Fibroblast of skin of right biceps (primary cell): ENCODE data around the gene PGAP6.
A peak's percentile ranks its signal among the peaks of the same experiment; 100 is the strongest.
"Not testable (repeated sequence)": the region's sequence is repeated elsewhere in the genome, so short reads cannot be mapped to it uniquely, and the experiment has no call there.

ENCODE experiments used
- DNase-seq: peaks from one replicate; pipeline ENCODE4 v3.0.0-alpha.2; 2013

Gene PGAP6, protein sequence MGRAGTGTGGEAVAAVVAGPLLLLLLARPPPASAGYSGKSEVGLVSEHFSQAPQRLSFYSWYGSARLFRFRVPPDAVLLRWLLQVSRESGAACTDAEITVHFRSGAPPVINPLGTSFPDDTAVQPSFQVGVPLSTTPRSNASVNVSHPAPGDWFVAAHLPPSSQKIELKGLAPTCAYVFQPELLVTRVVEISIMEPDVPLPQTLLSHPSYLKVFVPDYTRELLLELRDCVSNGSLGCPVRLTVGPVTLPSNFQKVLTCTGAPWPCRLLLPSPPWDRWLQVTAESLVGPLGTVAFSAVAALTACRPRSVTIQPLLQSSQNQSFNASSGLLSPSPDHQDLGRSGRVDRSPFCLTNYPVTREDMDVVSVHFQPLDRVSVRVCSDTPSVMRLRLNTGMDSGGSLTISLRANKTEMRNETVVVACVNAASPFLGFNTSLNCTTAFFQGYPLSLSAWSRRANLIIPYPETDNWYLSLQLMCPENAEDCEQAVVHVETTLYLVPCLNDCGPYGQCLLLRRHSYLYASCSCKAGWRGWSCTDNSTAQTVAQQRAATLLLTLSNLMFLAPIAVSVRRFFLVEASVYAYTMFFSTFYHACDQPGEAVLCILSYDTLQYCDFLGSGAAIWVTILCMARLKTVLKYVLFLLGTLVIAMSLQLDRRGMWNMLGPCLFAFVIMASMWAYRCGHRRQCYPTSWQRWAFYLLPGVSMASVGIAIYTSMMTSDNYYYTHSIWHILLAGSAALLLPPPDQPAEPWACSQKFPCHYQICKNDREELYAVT

GRCh38 chr16:381789-382717 is at the start of gene PGAP6:
TSS of gene PGAP6 (minus strand) at chr16:381978. CDS start at chr16:381821, 157 bp downstream.
- DNase-seq, result peak; percentile 68

GRCh38 chr16:430904-431303 is 49.1 kb upstream of the PGAP6 start:
- DNase-seq, result no peak

- no peak for DNase-seq
Measured at GRCh38 chr16:427250-427649, 45.5 kb upstream of the PGAP6 start.

DNA sequence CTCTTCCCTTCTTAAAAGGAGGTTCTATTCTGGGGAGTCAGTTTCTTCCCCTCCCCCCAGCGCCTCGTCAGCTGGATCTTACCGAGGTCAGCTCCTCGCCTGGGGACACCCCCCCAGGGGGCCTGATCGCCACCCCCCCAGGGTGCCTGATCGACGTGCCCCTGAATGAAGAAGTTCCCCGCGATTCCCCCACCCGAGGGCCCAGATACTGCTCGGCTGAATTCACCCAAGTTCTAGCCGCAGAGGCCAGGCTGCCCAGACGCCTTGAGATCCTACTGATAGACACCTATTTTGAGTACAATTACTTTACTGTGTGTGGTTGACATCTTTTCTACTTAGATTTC is 45.1 kb upstream of the PGAP6 start:
- DNase-seq, result no peak

DNA sequence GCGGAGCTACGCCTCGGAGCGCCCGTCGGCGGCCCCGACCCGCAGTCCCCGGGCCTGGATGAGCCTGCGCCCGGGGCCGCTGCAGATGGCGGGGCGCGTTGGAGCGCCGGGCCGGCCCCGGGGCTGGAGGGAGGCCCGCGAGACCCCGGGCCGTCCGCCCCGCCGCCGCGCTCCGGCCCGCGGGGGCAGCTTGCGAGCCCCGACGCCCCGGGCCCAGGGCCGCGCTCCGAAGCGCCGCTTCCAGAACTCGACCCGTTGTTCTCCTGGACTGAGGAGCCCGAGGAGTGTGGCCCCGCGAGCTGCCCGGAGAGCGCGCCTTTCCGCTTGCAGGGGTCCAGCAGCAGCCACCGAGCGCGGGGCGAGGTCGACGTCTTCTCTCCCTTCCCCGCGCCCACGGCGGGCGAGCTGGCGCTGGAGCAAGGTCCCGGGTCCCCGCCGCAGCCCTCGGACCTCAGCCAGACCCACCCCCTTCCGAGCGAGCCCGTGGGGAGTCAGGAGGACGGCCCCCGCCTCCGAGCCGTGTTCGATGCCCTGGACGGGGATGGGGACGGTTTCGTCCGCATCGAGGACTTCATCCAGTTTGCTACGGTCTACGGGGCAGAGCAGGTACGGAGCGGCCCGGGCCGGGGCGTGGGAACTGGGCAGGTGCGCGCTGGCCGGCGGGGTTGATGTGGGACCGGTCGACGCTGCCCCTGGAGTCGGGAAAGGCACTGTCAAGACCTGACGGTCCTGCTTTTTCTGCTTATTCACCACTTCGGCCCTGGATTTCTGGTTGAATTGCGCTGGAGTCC is 44.5 kb upstream of the PGAP6 start:
- no peak for DNase-seq

GRCh38 chr16:425740-426114 is 43.9 kb upstream of the PGAP6 start:
- no peak for DNase-seq

DNA sequence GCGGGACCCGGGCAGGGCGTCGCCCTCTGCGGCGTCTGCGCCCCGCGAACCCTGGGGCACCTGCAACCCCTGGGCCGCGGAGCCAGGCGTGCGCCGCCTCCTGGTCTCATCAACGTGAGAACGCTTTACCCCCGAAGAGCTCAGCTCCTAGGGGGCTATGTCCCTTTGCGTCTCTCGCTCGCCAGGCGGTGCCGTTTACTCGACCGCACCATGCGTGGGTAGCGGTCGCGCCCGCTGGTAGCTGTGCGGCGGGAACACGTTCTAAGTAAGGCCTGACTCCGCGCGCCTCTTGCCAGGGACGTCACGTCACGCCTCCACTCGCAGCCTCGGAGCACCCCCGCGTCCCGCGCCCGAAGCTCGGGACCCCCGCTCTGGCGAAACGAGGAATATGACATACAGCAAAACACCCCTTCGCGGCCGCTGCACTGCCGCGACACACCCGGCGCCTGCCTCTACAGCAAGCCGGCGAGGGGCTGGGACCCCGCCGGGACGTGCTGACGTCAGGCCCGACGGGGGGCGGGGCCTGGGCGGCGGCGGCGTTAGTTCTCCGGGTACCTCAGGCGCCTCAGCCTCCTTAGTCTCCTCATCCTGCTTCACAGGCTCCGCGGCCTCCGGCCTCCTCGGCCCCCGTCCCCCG is 43.4 kb upstream of the PGAP6 start, which contains the start of gene RAB11FIP3:
Gene RAB11FIP3 (plus strand): TSS at position 568 of the 637 bp plus-strand sequence. CDS start 358 bp downstream, outside the sequence.
- DNase-seq, result peak; percentile 84

DNA sequence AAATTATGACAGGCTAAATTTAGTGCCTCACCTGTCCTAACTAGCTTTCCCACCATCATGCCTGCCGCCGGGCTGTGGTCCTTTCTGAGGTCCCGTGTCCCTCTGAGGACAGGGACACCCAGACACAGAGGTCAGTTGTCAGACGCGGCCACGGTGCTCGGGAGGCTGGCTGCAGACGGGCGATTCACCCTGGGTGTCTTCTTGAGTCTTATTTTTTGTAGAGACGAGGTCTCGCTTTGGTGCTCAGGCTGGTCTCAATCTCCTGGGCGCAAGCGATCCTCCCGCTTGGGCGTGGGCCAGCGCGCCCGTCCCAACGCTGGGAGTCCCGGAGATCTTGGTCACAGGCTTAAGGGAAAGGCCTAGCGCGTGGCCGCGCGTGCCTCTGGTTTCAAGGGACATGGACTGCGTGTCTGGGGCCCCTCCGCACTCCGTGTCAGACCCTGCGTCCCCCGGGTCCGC is 42.9 kb upstream of the PGAP6 start:
- DNase-seq, result peak; percentile 17

GRCh38 chr16:424033-424622 is 42.4 kb upstream of the PGAP6 start:
- peak; percentile 94 for DNase-seq

DNA sequence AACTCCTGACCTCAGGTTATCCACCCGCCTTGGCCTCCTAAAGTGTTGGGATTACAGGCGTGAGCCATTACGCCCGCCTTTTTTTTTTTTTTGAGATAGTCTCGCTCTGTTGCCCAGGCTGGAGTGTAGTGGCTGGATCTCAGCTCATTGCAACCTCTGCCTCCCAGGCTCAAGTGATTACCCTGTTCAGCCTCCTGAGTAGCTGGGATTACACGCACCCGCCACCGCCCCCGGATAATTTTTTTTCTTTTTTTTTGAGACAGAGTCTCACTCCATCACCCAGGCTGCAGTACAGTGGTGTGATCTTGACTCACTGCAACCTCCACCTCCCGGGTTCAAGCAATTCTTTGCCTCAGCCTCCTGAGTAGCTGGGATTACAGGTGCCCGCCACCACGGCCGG is 40.4 kb upstream of the PGAP6 start:
- DNase-seq, result not testable (repeated sequence)

DNA sequence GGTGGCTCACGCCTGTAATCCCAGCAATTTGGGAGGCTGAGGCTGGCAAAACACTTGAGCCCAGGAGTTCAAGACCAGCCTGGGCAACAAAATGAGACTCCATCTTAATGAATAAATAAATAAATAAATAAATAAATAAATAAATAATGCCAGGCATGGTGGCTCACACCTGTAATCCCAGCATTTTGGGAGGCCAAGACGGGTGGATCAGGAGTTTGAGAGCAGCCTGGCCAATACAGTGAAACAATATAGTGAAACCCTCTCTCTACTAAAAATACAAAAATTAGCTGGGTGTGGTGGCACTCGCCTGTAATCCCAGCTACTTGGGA is 33.4 kb upstream of the PGAP6 start:
- not testable (repeated sequence) for DNase-seq

DNA sequence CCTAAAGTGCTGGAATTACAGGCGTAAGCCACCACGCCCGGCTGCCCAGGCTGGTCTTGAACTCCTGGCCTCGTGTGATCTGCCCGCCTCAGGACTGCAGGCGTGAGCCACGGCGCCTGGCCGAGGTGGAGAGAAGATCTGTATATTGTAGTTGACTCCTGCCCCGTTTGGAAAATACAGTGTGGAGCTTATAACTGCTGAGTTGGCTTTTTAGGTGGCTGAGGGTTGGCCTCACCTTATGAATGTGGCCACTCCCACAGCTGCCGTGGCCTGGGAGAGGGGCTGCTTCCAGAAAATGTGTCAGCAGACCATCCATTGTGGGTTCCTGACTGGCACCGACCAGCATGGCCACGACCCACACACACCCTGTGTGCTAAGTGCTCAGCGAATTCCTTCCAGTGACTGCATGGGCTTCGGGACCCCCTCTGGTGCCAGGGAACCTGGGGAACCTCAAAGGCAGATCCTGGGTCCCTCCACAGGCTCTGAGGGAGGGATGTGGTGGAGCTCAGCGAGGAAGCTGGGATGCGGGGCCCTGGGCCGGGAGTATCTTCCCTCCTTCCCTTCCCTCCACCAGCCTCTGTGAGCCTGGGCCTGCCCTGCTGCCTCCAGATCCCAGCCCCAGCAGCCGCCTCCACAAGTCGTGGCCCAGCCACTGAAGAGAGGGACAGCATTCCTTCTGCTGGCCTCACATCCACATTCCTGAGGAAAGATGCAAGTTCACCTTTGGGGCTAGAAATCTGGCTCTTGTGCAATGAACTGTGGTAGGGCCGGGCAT is 32.8 kb upstream of the PGAP6 start:
- peak; percentile 23 for DNase-seq

GRCh38 chr16:411576-412265 is 29.9 kb upstream of the PGAP6 start:
- DNase-seq, result no peak

DNA sequence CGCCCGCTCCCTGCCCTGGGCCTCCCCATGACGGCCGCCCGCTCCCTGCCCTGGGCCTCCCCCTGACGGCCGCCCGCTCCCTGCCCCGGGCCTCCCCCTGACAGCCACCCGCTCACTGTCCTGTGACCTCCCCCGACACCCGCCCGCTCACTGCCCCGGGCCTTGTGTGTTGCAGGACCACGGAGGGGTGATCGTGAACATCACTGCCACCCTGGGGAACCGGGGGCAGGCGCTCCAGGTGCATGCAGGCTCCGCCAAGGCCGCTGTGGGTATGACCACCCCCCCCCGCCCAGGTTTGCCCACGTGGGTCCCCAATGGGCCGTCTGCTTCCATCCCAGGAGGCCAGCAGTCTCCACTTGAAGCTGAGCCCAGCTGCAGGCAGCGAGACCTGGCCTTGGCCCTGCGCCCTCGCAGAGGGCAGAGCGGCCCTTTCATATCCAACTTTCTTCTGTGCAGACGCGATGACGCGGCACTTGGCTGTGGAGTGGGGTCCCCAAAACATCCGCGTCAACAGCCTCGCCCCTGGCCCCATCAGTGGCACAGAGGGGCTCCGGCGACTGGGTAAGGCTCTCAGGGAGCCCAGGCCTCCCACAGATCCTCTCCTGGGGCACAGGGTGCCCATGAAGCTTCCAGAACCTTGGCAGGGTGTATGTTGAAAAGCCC is 28.9 kb upstream of the PGAP6 start:
- DNase-seq, result no peak

- DNase-seq, result no peak
Measured at GRCh38 chr16:407253-407652, 25.5 kb upstream of the PGAP6 start.

DNA sequence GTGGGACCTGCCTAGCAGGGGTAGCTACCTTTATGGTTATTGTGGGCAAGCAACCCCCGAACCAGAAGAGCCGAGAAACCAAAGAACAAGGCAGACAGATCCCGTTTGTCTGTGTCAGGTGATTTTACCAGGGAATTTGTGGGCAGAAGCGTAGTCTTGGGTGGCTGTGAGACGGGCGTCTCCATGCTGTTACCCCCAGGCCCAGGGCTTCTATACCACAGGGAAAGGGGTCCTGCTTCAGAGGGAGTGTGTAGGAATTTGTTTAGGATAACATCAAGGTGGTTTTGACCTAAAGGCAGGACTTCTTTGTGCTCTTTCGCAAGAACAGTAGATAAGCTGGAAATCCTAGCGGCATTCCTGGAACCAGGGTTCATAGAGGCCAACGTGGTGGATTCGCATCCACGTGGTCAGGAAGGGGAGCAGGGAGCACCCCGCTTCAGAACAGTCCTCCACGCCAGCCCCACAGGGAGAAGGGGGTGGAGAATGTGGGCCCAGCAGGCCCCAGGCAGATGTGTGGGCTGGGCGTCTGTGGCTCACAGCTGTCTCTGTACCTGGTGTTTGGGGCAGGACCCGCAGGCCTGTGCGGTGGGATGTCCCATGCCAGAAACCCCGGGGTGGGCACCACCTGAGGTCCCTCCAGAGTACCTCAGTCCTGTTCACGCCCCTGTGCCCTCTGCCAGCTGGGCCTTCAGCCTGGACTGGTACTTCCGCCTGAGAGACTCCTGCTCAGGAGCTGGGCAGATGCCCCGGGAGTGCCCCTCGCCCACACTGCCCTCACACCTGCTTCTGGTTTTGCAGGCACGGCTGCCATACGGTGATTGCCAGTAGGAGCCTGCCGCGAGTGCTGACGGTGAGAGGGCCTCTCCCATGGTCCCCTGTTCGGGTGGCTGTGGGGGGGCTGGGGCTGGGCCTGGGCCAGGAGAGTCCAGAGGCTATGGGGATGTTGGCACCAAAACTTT is 24.0 kb upstream of the PGAP6 start:
- no peak for DNase-seq

DNA sequence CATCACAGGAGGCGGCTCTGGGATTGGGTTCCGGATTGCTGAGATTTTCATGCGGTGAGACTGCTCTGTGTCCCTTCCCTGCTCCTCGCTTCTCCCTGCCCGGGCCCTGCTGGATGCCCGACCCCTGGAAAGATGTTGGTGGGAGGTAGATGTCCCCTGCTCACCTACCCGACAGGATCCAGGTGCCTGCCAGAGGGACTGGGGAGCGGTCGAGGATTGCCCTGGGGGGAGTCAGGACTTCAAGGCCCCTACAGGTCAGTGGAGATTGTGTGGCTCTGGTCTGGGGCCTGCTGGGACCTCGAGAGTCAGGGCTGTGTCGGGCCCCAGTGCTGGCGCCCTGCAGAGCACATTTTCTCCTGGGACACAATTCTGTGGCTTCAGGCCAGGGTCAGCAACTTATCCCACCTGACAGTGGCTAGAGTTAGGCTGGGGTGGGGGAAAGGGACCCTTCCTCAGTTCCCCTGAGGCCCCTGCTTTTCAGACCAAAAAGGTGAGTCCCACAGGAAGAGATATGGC is 23.3 kb upstream of the PGAP6 start:
- no peak for DNase-seq
